Measurements from ENCODE around the gene TMEM213.
A peak's percentile ranks its signal among the peaks of the same experiment; 100 is the strongest.
"Not testable (repeated sequence)": the region's sequence is repeated elsewhere in the genome, so short reads cannot be mapped to it uniquely, and the experiment has no call there.

The TMEM213 gene

GRCh38 chr7:138798836-138799235, 1.0 kb downstream of the TMEM213 start:
- DNase-seq, result no peak

DNA sequence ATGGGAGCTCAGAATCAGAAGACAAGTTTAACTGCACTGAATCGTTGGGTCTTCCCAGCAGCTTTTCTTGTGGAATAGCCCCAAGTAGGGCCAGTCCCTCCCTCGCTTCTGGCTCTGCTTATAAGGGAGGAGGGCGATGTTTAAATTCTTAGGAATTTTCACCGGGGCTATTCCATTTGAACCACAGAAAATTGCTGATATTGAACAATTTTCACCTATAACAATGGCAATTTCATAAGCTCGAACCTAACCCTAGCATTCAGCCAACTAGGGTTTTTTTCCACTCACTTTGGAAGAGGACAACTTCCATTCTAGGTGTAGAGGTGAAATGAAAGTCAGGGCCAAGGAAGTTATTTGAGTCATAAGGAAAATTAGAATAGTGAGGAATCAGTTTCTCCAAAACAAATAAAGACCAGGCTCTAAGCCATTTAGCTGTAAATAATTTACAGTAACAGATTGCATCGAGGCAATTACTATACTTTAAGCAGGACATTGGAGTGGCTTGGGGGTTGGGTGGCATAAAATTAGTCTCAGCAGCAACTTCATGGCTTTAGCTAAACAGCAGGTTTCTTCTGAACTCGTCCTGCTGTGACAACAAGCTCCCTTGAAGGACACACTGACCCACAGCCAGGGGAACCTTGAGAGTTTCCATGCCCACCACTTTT, 1.7 kb downstream of the TMEM213 start:
- no peak for DNase-seq

DNA sequence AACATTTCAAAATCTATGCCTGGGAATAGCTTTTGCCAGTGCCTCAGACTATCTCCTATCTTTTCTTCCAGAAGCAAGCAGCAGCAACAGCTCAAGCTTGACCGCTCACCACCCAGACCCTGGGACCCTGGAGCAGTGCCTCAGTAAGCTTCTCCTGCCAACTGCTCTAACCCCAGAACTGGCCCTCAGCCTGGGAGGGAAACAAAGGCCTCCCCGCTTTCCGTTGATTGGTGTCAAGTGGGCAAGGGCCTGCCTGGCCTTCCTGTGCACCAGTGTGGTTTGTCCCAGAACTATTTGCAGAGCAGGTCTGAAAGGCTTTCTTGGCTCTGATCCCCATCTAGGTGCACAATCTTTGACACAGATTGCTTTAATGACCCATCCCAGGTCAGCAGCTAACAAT, 3.5 kb downstream of the TMEM213 start:
- no peak for DNase-seq

- DNase-seq, result no peak
Observed at GRCh38 chr7:138802706-138803105, 4.9 kb downstream of the TMEM213 start.

GRCh38 chr7:138804618-138805017, 6.8 kb downstream of the TMEM213 start:
- DNase-seq, result no peak

DNA sequence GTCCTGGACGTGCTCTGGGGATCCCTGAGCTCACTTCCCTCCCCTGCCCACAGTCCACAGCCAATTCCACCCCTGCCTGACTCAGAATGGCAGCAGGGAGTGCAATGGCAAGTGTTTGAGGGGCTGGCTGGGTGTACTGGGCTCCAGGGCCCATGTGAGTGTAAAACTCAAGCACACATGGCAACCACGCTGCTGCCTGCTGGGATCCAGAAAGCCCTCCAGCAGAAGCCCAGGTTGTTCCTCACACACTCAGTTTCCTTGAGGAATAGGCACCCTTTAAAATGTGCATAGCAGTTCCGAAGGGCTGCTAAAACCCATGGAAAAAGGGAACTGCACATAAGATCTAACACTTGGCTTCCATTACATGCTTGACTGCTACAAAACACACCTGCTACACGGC, 11.6 kb downstream of the TMEM213 start:
- DNase-seq, result no peak

- DNase-seq, result not testable (repeated sequence)
Observed at GRCh38 chr7:138811327-138811726, 13.5 kb downstream of the TMEM213 start.

DNA sequence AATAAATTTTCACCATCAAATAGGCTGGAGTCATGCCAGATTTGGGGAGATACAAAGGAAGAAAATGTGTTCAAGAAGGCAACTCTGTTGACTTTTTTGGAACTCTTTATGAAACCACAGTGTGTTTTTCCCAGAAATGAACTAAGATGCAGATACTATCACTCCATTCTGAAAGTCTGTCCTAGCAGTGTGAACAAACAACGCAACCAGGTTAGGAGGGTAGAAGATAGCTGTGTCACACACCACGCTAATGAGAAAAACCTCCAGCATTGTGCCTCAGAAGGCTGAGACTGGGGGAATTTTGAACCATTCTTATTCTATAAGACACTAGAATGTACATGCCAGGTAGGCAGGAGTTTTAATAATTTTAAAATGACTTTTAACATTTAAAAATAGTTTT, 16.2 kb downstream of the TMEM213 start:
- DNase-seq, result no peak

- DNase-seq, result no peak
Observed at GRCh38 chr7:138814816-138815332, 17.1 kb downstream of the TMEM213 start.

DNA sequence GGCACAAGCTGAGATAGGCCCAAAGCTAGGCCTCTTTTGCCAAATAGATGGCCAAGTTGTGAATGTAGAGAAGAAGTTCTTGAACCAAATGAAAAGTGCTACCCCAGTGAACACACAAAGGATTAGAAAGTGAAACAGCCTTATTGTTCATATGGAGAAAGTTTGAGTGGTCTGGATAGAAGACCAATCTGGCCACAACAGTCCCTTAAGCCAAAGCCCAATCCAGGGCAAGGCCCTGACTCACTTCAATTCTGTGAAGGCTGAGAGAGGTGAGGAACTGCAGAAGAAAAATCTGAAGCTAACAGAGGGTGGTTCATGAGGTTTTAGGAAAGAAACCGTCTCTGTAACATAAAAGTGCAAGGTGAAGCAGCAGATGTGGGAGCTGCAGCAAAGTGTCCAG, 18.9 kb downstream of the TMEM213 start:
- no peak for DNase-seq

DNA sequence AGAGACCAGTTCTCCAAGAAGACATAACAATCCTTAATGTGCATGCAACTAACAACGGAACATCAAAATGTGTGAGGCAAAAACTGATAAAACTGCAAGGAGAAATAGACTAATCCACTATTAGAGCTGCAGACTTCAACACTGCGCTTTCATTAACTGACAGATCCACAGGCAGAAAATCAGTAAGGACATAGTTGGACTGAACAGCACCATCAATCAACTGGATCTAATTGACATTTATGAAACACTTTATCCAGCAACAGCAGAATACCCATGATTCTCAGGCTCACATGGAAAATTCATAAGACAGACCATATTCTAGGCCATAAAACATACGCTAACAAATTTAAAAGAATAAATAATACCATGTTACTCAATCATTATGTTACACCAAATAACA, 21.8 kb downstream of the TMEM213 start:
- DNase-seq, result no peak

DNA sequence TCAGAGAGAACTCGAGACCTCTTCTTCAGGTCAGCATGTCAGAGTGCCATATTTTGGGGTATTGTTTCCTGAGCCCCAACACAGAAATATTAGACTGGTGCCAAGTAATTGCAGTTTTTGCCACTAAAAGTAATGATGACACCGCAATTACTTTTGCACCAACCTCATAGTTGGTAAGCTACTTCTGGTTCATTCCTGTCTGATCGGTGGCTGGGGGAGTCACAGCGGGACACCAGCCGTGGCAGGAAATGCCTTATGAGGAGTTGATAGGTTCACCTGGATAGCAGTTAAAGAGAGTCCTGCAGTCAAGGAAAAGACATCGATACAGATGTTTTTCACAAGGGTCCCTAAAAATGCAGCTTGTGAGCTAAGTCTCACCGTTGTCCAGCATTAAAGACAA, 24.1 kb downstream of the TMEM213 start:
- DNase-seq, result no peak

DNA sequence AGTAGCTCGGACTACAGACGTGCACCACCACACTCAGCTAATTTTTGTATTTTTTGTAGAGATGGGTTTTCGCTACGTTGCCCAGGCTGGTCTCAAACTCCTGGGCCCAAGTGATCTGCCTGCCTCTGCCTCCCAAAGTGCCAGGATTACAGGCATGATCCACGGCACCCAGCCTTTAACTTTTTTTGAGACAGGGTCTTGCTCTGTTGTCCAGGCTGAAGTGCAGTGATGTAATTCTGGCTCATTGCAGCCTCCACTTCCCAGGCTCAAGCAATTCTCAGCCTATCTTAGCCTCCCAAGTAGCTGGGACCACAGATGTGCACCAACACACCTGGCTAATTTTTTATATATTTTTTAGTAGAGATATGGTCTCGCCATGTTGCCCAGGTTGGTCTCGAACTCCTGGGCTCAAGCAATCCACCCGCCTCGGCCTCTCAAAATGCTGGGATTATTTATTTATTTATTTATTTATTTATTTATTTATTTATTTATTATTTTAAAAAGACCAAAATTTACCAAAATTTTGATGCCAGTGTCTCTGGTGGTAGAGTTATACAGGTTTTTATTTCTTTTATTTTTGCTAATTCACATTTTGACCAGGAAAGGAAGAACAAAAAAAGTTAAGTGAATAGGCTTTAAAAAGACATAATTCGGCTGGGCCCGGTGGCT, 25.2 kb downstream of the TMEM213 start:
- DNase-seq, result no peak

DNA sequence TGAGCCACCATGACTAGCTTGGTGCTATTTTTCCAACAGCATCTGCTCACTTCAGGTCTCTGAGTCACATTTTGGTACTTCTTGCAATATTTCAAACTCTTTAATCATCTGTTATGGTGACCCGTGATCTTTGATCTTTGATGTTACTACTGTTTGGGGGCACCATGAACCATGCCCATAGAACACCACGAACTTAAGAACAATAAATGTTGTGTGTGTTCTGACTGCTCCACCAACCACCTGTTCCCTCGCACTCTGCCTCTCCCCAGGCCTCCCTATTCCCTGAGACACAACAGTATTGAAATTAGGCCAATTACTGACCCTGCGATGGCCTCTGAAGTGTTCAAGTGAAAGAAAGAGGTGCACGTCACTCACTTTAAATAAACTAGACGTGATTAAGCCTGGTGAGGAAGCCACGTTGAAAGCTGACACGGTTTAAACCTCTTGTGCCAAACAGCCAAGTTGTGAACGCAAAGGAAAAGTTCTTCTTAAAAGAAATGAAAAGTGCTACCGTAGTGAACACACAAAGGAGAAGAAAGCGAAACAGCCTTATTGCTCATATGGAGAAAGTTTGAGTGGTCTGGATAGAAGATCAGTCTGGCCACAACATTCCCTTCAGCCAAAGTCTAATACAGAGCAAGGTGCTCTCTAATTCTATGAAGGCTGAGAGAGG, 27.4 kb downstream of the TMEM213 start:
- no peak for DNase-seq

- DNase-seq, result no peak
Observed at GRCh38 chr7:138828302-138828701, 30.5 kb downstream of the TMEM213 start.

DNA sequence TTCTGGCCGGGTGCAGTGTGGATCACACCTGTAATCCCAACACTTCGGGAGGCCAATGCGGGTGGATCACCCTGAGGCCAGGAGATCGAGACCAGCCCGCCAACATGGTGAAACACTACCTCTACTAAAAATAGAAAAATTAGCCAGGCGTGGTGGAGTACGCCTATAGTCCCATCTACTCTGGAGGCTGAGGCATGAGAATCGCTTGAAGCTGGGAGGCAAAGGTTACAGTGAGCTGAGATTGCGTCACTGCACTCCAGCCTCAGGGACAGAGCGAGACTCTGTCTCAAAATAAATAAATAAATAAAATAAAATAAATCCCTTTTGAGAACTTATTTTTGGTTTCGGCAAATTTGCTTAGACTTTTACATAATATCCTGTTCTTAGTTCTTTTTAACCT, 31.5 kb downstream of the TMEM213 start:
- no peak for DNase-seq

DNA sequence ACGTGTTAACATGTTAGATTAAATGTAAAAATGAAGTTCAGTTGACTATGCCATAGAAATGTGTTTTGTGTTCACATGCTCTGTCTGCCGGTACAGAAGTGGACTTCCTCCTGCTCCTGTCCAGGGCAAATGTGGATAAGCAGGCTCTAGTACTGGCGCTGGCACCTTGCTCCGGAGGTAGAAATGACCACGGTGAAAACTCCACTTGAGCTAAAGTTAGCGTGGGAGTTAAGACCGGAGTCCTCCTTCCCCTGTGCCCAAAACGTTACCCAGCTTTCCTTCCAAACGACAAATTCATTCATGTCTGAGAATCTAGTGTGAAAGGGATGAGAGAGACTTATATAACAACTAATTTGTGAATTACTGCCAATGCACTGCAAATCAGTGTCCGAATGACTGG, 35.2 kb downstream of the TMEM213 start:
- no peak for DNase-seq

- no peak for DNase-seq
Observed at GRCh38 chr7:138833596-138833995, 35.8 kb downstream of the TMEM213 start.

DNA sequence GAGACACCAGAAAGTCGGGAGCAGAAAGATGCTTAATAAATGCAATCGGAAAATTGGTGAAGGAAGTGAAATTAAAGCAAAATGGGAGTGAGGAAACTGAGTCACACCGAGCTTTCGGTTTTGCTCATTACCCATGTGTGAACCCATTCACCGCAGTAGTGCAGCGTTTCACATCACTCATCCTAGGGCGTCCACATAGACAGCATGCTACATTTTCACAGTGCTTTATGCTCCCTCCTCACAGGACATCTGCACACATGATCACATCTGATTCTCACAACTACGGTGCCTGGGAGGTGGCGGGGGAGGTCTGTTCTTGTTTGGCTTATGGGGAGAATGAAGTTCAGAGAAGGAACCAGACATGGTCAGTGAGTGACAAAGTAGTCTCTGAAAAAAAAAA, 36.8 kb downstream of the TMEM213 start:
- no peak for DNase-seq

GRCh38 chr7:138835087-138835486, 37.3 kb downstream of the TMEM213 start:
- no peak for DNase-seq

- peak; percentile 82 for DNase-seq
Observed at GRCh38 chr7:138837627-138838026, 39.8 kb downstream of the TMEM213 start.

- DNase-seq, result peak; percentile 19
Observed at GRCh38 chr7:138838166-138838565, 40.4 kb downstream of the TMEM213 start.

DNA sequence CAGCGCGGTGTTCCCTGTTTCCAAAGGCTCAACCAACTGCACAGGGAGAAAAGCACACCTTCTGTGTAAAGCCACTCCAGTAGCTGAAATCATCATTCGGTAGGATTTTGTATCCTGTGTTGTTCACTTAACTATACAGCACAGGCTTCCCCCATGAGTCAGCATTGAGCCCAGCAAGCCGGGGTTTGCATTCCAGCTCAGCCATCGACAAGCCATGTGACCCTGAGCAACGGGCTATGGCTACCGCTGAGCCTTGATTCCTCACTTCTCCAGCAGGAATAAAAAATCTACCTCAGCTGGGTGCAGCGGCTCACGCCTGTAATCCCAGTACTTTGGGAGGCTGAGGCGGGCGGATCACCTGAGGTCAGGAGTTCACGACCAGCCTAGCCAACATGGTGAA, 44.3 kb downstream of the TMEM213 start:
- DNase-seq, result no peak

Data from NCI-H748 treated with DMSO at 0.1 percent for 48 hours (cell line).